Measurements from ENCODE around the gene SLC13A3. TPM values are rescaled to one million over a fixed set of nuclear protein-coding genes. Genes with fewer than 3 reads are reported as not detected.

Gene SLC13A3
- total RNA-seq, 1 donor: 3.0 TPM

GRCh38 chr20:46573788-46574584 is 77.3 kb downstream of the SLC13A3 start:
- H3K4me3 ChIP-seq (ENCODE audit: low read depth, low read length): no peak overlapping the region
- TF ChIP-seq, protein P1, sequence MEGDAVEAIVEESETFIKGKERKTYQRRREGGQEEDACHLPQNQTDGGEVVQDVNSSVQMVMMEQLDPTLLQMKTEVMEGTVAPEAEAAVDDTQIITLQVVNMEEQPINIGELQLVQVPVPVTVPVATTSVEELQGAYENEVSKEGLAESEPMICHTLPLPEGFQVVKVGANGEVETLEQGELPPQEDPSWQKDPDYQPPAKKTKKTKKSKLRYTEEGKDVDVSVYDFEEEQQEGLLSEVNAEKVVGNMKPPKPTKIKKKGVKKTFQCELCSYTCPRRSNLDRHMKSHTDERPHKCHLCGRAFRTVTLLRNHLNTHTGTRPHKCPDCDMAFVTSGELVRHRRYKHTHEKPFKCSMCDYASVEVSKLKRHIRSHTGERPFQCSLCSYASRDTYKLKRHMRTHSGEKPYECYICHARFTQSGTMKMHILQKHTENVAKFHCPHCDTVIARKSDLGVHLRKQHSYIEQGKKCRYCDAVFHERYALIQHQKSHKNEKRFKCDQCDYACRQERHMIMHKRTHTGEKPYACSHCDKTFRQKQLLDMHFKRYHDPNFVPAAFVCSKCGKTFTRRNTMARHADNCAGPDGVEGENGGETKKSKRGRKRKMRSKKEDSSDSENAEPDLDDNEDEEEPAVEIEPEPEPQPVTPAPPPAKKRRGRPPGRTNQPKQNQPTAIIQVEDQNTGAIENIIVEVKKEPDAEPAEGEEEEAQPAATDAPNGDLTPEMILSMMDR (IDR thresholded peaks at IDR 0.05; ENCODE audit: insufficient read depth, low read length): no peak
- DNase-seq (ENCODE audit: low read depth): no peak

GRCh38 chr20:46573234-46573633 is 78.0 kb downstream of the SLC13A3 start:
- TF ChIP-seq, protein P1 (IDR thresholded peaks at IDR 0.05; ENCODE audit: insufficient read depth, low read length): no peak
- no peak for DNase-seq (ENCODE audit: low read depth)
- no peak overlapping the region for H3K4me3 ChIP-seq (ENCODE audit: low read depth, low read length)

- no peak for DNase-seq (ENCODE audit: low read depth)
- no peak overlapping the region for H3K4me3 ChIP-seq (ENCODE audit: low read depth, low read length)
- TF ChIP-seq, protein P1 (IDR thresholded peaks at IDR 0.05; ENCODE audit: insufficient read depth, low read length): no peak
Measured at GRCh38 chr20:46572790-46573189, 78.5 kb downstream of the SLC13A3 start.

GRCh38 chr20:46572153-46572552 is 79.1 kb downstream of the SLC13A3 start:
- TF ChIP-seq, protein P1 (IDR thresholded peaks at IDR 0.05; ENCODE audit: insufficient read depth, low read length): no peak
- H3K4me3 ChIP-seq (ENCODE audit: low read depth, low read length): no peak overlapping the region
- DNase-seq (ENCODE audit: low read depth): no peak

GRCh38 chr20:46571418-46571817 is 79.8 kb downstream of the SLC13A3 start:
- TF ChIP-seq, protein P1 (IDR thresholded peaks at IDR 0.05; ENCODE audit: insufficient read depth, low read length): no peak
- no peak for DNase-seq (ENCODE audit: low read depth)
- no peak overlapping the region for H3K4me3 ChIP-seq (ENCODE audit: low read depth, low read length)

DNA sequence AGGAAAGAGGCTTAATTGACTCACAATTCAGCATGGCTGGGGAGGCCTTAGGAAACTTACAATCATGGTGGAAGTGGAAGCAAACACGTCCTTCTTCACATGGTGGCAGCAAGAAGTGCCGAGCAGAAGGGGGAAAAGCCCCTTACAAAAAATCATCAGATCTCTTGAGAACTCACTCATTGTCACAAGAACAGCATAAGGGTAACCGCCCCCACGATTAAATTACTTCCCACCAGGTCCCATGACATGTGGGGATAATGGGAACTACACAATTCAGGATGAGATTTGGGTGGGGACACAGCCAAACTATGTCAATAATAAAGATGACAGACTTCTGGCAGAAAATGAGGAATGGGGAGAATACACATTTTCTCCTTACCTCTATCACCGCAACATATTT is 80.3 kb downstream of the SLC13A3 start:
- no peak for DNase-seq (ENCODE audit: low read depth)
- TF ChIP-seq, protein P1 (IDR thresholded peaks at IDR 0.05; ENCODE audit: insufficient read depth, low read length): no peak
- H3K4me3 ChIP-seq (ENCODE audit: low read depth, low read length): no peak overlapping the region
